HG02763 (cell line): ENCODE data around the gene SIGLEC15.
"Not testable (repeated sequence)": the region's sequence is repeated elsewhere in the genome, so short reads cannot be mapped to it uniquely, and the experiment has no call there.

ENCODE experiments used
- ATAC-seq: cut with Tn5 transposase; IDR thresholded peaks from one replicate; pipeline ENCODE4 v1.9.1; 2021; ENCODE audit warnings: mild to moderate bottlenecking, moderate library complexity; ENCODE audit not compliant: unreplicated experiment

Gene SIGLEC15, protein sequence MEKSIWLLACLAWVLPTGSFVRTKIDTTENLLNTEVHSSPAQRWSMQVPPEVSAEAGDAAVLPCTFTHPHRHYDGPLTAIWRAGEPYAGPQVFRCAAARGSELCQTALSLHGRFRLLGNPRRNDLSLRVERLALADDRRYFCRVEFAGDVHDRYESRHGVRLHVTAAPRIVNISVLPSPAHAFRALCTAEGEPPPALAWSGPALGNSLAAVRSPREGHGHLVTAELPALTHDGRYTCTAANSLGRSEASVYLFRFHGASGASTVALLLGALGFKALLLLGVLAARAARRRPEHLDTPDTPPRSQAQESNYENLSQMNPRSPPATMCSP

GRCh38 chr18:45825258-45826044 lies at the start of gene SIGLEC15:
TSS of gene SIGLEC15 (plus strand) at chr18:45825675. CDS start at chr18:45825729, 54 bp downstream.
- no peak for ATAC-seq

GRCh38 chr18:45775743-45776142 lies 49.7 kb upstream of the SIGLEC15 start:
- no peak for ATAC-seq

GRCh38 chr18:45777393-45777792 lies 48.1 kb upstream of the SIGLEC15 start:
- ATAC-seq = no peak

- ATAC-seq = no peak
Measured at GRCh38 chr18:45780568-45780967, 44.9 kb upstream of the SIGLEC15 start.

- ATAC-seq = no peak
Measured at GRCh38 chr18:45782662-45783061, 42.8 kb upstream of the SIGLEC15 start.

DNA sequence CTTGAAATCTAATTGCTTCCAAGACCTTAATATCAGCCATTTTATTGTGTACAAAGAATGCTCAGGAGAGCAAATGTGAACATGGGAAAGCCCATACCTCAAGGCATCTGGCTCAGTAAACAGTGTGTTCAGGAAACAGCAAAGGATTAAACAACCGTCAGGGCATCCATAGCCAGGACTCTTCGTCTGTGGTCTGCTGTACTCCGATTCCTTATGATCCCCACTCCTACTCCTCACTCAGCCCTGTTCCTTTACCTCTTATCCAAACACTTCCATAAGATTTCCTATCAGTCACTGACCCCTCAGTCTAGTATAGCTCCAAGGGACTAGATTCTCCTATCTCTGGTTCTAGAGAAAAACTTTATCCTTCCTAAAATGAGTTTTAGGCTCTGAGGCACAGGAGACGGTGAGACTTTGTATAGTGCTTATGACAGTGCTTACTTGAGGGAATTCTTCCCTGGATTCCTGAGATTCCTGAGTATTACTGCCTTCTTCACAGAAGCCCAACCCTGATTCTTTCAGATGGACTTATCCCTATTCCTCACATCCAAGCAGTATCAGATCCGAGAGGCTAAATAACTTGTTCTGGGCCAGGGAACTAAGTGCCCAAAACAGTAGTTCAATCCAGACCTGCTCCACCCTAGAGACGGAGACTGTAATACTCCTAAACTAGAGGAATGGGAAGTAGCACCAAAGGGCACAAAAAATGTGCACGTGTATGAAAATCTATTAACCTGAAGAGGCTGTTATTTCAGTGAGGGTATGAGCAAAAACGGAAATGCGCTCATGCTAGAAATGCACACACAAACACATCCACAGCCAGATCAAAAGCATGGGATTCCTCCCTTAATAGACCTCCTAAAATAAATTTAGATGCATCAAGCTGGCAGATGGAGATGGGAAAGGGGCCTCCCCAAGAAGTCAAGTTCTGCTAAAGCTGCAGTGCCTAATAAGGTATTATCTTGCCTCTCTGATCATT lies 42.1 kb upstream of the SIGLEC15 start:
- no peak for ATAC-seq

DNA sequence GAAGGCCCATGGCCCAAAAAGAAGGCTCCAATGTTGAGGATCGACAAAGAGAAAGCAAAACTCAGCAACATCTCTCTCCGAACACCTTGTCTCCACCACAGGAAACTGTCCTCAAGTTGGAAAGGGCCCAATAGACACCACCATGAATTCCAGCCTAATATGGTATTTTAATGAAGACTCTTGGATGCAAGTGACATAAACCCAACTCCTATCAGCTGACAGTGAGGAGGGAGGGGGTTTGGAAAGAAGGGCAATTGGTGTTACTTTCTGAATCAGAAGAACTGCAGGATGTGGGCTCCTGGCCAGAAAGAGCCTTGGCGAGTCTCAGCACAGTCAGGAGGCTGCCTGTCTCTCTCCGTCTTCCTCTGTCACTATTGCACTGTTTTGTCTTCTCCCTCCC lies 40.3 kb upstream of the SIGLEC15 start:
- no peak for ATAC-seq

DNA sequence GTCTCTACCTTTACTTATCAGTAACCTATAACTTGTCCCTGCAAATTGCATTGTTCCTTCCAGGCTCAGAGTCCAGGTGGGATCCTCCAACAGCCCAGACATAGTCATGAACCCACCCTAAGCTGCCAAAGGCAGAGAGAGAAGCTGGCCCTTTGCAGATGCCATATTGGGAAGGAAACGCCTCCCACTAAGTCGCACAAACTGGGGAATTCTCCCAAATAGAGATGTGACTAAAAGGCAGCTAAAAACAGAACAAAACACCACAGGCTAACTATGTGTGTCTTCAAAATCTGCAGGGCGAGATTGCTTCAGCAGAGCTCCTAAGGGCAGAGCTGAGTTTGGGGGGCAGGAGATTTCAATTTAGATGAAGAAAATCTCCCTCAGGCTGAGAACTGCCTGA lies 38.5 kb upstream of the SIGLEC15 start:
- no peak for ATAC-seq

DNA sequence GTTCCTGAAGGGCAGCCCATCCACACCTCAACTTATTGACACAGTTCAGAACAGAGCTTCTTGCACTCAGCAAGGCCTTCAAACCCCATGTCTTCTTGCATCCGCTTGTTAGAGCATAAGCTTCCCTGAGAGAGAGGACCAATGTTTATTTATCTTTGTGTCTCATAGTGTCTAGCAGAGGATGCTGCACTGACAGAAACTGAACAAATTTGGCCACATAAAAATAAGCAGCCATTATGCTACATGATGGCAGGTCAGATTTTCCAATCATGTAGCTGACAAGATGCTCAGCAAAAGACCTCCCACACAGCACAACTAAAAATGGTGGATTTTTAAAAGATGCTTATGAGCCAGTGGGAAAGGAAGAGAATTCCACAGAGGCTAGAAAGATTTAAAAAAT lies 38.1 kb upstream of the SIGLEC15 start:
- no peak for ATAC-seq

DNA sequence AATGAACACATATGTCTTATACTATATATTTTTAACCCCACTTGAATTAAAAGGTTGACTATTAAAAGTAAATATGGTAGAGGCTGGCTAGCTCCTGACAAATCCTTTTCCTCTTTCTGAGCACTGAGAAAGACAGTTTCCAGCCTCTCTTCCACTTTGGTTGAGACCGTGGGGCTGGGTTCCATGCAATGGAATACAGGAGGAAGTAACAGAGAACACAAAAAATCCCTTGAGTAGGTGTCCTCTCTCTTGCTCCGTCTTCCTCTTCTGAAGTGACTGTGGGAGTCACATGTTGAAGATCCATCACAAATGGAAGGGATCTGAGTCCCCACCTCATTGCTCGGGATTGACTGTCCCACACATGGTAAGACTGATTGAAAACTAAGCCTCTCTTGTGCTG lies 36.6 kb upstream of the SIGLEC15 start:
- no peak for ATAC-seq

- no peak for ATAC-seq
Measured at GRCh38 chr18:45792506-45793263, 32.8 kb upstream of the SIGLEC15 start.

DNA sequence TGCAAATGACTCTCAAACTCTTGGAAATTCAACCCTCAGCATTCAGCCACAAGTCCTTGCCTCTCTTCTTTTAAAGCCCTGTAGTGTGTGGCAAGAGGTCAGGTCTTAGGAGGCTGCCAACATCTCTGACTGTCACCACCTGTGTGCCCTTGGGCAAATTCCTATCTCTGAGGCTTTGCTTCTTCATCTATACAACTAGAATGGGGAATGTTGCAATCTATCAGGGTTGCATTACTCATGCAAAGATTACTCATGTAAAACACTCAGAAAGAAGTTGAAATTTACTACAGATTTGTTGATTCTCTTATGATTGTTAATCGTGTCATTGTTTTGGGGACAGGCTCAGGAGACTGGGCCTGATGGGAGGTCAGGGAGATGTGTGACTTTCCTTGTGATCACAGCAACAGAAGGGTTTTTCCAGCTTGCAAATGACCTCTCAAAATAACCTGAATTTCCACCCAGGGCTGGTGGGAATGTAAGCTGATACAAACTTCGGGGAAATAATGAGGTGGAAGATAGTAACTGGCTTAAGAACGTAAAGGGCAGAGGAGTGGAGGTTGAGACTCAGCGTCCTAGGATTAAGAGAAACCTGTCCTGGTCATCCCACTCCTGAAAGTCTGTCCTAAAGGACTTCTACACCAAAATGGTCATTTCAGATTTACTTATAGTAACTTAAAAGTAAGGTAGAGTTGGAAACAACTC lies 32.1 kb upstream of the SIGLEC15 start:
- no peak for ATAC-seq

- no peak for ATAC-seq
Measured at GRCh38 chr18:45801416-45802004, 24.0 kb upstream of the SIGLEC15 start.

- no peak for ATAC-seq
Measured at GRCh38 chr18:45802814-45803492, 22.5 kb upstream of the SIGLEC15 start.

DNA sequence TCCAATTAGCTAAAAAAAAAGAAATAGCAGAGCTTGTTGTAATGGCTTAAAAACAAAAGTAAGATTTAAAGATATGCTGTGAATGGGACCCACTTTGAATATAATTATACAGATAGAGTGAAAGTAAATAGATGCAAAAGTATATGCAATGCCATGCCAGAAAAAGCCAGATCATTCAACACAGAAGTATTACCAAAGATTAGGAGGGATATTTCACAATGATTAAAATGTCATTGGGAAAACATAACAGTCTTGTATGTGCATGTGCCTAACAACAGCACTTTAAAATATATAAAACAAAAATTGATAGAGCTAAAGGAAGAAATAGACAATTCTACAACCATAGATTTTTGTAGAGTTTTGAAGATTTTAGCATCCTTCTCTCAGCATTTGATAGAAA lies 19.9 kb upstream of the SIGLEC15 start:
- no peak for ATAC-seq

DNA sequence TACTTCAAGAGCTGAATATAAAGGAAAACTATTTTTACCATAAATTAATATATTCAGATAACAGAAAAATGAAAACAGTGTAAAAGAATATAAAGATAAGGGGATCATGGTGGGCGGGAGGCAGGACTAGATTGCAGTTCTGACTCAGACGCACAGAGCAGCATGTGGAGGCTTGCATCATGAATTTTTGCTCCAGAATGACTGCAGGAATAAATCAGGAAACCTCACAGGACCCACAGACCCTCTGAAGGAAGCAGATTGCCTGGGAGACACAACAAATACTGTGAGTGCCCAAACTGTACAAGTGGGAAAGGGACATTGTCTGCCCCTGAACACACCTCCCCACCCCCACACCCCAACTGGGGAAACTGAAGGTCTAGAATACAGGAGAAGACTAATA lies 19.2 kb upstream of the SIGLEC15 start:
- no peak for ATAC-seq

GRCh38 chr18:45807144-45807543 lies 18.3 kb upstream of the SIGLEC15 start:
- not testable (repeated sequence) for ATAC-seq

DNA sequence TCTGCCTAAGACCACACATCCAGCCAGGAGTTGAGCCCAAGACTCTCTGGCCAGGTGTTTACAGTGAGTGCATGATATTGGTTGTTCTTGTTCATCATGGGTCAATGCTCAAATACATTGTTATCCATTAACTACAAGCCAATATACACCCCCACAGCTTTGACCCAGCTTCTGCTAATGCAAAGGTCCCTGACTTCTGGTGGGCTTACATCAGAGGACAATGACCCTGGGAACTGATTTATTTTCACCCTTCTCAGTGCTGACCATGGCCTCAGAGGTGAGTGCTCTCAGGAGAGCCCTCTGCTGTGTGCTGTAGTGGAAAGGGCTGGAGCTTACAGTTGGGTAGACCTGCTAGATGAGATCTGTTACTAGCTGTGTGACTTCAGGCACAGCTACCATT lies 10.7 kb upstream of the SIGLEC15 start:
- not testable (repeated sequence) for ATAC-seq

- ATAC-seq = no peak
Measured at GRCh38 chr18:45817543-45817942, 7.9 kb upstream of the SIGLEC15 start.
